Natural killer cell (primary cell): ENCODE results near the gene TLCD1. TPM values are rescaled to one million over a fixed set of nuclear protein-coding genes. Genes with fewer than 3 reads are reported as not detected.

ENCODE experiments used
- ATAC-seq, 3 donors: fragments of 150-1000 bp in 2 of 3; fragments of 200-7000 bp in 1 of 3; cut with Tn5 transposase; 1 replicate in 1 of 3; 2 replicates in 2 of 3; pipeline ENCODE4 v1.10.0; 2021; ENCODE audit warnings: mild to moderate bottlenecking in 2 of 3, moderate library complexity in 2 of 3
- DNase-seq, 2 donors: peaks; one replicate each; pipeline versions ENCODE4 v3.0.0 to v3.0.0-alpha.2; 2013 to 2021; ENCODE audit warnings: mixed read lengths in 1 of 2
- H3K27ac ChIP-seq: one replicate; pipeline ENCODE4 v1.5.1; 2013; ENCODE audit warnings: mild to moderate bottlenecking, low read length
- H3K27me3 ChIP-seq: one replicate; pipeline ENCODE4 v1.6.1; 2013; ENCODE audit warnings: low read length; ENCODE audit not compliant: control insufficient read depth, insufficient read depth
- H3K36me3 ChIP-seq: one replicate; pipeline ENCODE4 v1.6.1; 2013; ENCODE audit warnings: low read length; ENCODE audit not compliant: control insufficient read depth, insufficient read depth
- H3K4me1 ChIP-seq: one replicate; pipeline ENCODE4 v1.6.1; 2013; ENCODE audit warnings: low read length; ENCODE audit not compliant: control insufficient read depth, insufficient read depth
- H3K4me3 ChIP-seq: one replicate; pipeline ENCODE4 v1.5.1; 2013; ENCODE audit warnings: low read length
- H3K9me3 ChIP-seq: one replicate; pipeline ENCODE4 v1.6.1; 2013; ENCODE audit warnings: low read length; ENCODE audit not compliant: control insufficient read depth, insufficient read depth
- H3K27ac Mint-ChIP-seq, 2 donors: one replicate each; pipeline ENCODE4 v1.8.0; 2022; ENCODE audit warnings: mild to moderate bottlenecking in 2 of 2, mixed read lengths in 2 of 2, moderate library complexity in 1 of 2
- H3K27me3 Mint-ChIP-seq, 2 donors: one replicate each; pipeline ENCODE4 v1.8.0; 2022; ENCODE audit warnings: low read depth in 2 of 2, mixed read lengths in 2 of 2
- H3K36me3 Mint-ChIP-seq: one replicate; pipeline ENCODE4 v1.8.0; 2022; ENCODE audit warnings: mixed read lengths
- H3K4me1 Mint-ChIP-seq, 2 donors: one replicate each; pipeline ENCODE4 v1.8.0; 2022; ENCODE audit warnings: mixed read lengths in 2 of 2
- H3K4me3 Mint-ChIP-seq: one replicate; pipeline ENCODE4 v1.8.0; 2022; ENCODE audit warnings: mild to moderate bottlenecking, moderate library complexity, mixed read lengths
- H3K9me3 Mint-ChIP-seq, 2 donors: one replicate each; pipeline ENCODE4 v1.8.0; 2022; ENCODE audit warnings: mixed read lengths in 2 of 2
- CTCF ChIP-seq: fragments of 200-600 bp; IDR thresholded peaks from one replicate; pipeline ENCODE4 v1.8.0; 2022; ENCODE audit warnings: antibody characterized with exemption
- WGBS: methylation state at CpG from one replicate; pipeline ENCODE4 v1.1.7; 2013; ENCODE audit warnings: missing lambda C conversion rate; ENCODE audit not compliant: insufficient coverage; 5-methylcytosine and 5-hydroxymethylcytosine counted together
- intact Hi-C: fragments of 100-400 bp; cut with micrococcal nuclease; formaldehyde crosslinking; loops from one replicate; pipeline ENCODE4 v1.14.2; 2022
- total RNA-seq, 4 donors: library from RNA; stranded (reverse); fragments of 120-200 nt in 1 of 4; gene quantifications; one replicate each; pipeline versions ENCODE4 v1.2.3 to v1.2.4, GENCODE V29; 2013 to 2022

TLCD1 gene
- total RNA-seq, 3 donors from 2014 or later (not counting 1 experiment from before 2014, with no cell fraction given) = 1.0 TPM; not detected in 2

- no peaks in the 10 kb centered on the region for H3K9me3 Mint-ChIP-seq
- no peak for ATAC-seq
- 98% methylated on average over 18 of the region's 18 CpGs for WGBS
- no peaks in the 10 kb centered on the region for H3K27me3 Mint-ChIP-seq
- peaks cover 17% of the 10 kb centered on the region for H3K36me3 ChIP-seq
- DNase-seq = no peak
- TF ChIP-seq CTCF = no peak
- H3K9me3 ChIP-seq = no peaks in the 10 kb centered on the region
- H3K27ac Mint-ChIP-seq = no peak overlapping the region
- peaks cover 6% of the 10 kb centered on the region for H3K36me3 Mint-ChIP-seq
- H3K4me3 Mint-ChIP-seq = no peak overlapping the region
- intact Hi-C loops = no loop called here
- no peaks in the 10 kb centered on the region for H3K4me1 ChIP-seq
- no peaks in the 10 kb centered on the region for H3K27me3 ChIP-seq
- H3K4me3 ChIP-seq = no peak overlapping the region
- H3K27ac ChIP-seq = no peak overlapping the region
- peaks cover 5% of the 10 kb centered on the region in 2 donors for H3K4me1 Mint-ChIP-seq
These were observed 33.3 kb upstream of the TLCD1 start for GRCh38 chr17:28759256-28759865.

GRCh38 chr17:28758411-28759121 lies 32.5 kb upstream of the TLCD1 start:
- WGBS = 97% methylated on average over 32 of the region's 32 CpGs
- Mint-ChIP-seq H3K4me1 (peaks cover 0 to under 1% of the 10 kb centered on the region in 2 donors), H3K27ac (no peak overlapping the region), H3K36me3 (peaks cover under 1% of the 10 kb centered on the region), H3K27me3 (no peaks in the 10 kb centered on the region), H3K9me3 (no peaks in the 10 kb centered on the region), H3K4me3 (no peak overlapping the region)
- Histone ChIP-seq H3K27ac (no peak overlapping the region), H3K27me3 (no peaks in the 10 kb centered on the region), H3K4me3 (no peak overlapping the region), H3K36me3 (peaks cover 17% of the 10 kb centered on the region), H3K9me3 (no peaks in the 10 kb centered on the region), H3K4me1 (no peaks in the 10 kb centered on the region)
- intact Hi-C loops = no loop called here
- DNase-seq (no peak), ATAC-seq (no peak)
- TF ChIP-seq CTCF = no peak

- no peak for TF ChIP-seq CTCF
- Histone ChIP-seq H3K27ac (no peak overlapping the region), H3K36me3 (peaks cover 17% of the 10 kb centered on the region), H3K27me3 (no peaks in the 10 kb centered on the region), H3K4me3 (no peak overlapping the region), H3K4me1 (no peaks in the 10 kb centered on the region), H3K9me3 (no peaks in the 10 kb centered on the region)
- DNase-seq = no peak
- H3K36me3 Mint-ChIP-seq = no peaks in the 10 kb centered on the region
- H3K4me3 Mint-ChIP-seq = no peak overlapping the region
- H3K4me1 Mint-ChIP-seq = no peaks in the 10 kb centered on the region
- ATAC-seq = no peak
- intact Hi-C loops = no loop called here
- H3K27ac Mint-ChIP-seq = no peak overlapping the region
- no peaks in the 10 kb centered on the region for H3K9me3 Mint-ChIP-seq
- no peaks in the 10 kb centered on the region for H3K27me3 Mint-ChIP-seq
- WGBS = 91% methylated on average over 5 of the region's 5 CpGs
These were observed 30.2 kb upstream of the TLCD1 start for GRCh38 chr17:28756049-28756804.
